Measurements from ENCODE around the gene NF1.
"Not testable (repeated sequence)": the region's sequence is repeated elsewhere in the genome, so short reads cannot be mapped to it uniquely, and the experiment has no call there.

NF1 gene

DNA sequence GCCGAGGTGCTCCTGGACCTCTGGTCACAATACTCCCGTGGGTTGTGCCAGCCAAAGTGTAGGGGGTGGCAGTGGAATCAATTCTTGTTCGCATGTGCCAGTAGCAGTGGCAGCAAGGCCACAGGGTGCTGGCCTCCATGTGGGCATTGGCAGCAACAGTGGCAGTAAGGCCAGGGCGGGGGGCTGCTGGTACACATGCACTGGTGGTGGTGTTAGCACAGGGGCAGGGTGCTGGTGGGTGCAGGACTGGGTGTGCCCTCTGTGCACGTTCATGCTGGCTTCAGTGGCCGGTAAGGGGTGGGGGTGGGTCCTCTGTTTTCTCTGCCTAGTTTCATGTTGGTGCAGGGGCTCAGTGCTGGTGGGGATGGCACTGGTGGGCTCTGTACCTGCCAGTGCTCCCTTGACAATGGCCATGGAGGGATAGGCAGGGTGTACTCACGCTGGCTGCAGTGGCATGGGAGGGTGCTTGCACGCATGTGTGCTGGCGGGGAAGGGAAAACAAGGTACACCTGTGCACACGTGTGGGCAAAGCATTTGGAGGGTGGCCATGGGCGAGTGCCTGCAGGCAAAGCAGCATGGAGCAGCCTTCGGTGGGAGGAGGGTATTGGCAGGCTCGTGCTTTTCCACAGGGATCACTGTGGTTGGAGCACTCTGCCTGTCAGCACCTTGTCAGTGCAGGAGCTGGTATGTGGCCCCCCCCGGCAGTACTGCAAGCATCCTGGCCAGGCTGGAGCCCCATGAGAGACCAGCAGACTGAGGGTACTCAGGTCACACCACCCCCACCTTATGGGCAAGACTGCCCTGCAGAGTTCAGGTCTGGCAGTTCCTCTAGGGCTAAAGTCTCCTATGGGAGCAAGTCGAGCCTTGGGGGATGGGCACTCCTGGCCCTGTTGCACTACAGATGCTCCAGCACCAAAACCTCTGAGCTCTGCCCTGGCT is 35.8 kb downstream of the NF1 start:
- DNase-seq = no peak

DNA sequence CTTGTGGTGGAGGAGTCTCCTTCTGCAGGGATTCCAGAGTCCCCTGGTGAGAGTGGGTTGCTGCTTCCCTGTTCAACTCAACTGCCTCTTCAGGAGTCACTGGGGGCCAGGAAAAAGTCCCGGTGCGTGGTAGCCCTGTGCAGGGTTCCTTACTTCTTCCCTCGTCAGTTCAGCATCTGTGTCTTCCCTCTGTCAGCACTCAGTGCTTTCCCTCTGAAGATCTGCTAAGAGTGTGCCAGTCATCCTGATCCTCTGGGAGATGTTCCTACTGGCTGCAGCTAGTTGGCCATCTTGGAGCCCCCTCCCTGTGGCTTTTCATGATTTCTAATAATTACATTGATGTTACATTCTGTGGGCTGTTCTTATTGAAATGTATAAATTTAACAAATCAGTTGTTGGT is 36.5 kb downstream of the NF1 start:
- no peak for DNase-seq

GRCh38 chr17:31132977-31133376 is 38.2 kb downstream of the NF1 start:
- no peak for DNase-seq

DNA sequence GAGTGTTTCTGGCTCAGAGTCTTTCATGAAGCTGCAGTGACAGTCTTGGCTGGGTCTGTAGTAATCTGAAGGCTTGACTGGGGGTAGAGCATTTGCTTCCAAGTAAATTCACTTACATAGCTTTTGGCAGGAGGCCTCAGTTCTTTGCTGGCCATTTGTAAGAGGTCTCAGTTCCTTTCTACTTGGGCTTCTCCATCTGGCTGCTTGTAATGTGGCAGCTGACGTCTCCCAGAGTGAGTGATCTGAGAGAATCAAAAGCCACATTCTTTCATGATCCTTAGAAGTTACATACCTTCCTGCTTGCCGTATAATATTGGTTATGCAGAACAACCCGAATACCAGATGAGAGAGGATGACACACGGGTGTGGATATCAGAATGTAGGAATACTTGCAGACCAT is 39.8 kb downstream of the NF1 start:
- DNase-seq = no peak

- DNase-seq = no peak
These were observed 41.5 kb downstream of the NF1 start for GRCh38 chr17:31136319-31136718.

GRCh38 chr17:31140111-31140510 is 45.3 kb downstream of the NF1 start:
- no peak for DNase-seq

DNA sequence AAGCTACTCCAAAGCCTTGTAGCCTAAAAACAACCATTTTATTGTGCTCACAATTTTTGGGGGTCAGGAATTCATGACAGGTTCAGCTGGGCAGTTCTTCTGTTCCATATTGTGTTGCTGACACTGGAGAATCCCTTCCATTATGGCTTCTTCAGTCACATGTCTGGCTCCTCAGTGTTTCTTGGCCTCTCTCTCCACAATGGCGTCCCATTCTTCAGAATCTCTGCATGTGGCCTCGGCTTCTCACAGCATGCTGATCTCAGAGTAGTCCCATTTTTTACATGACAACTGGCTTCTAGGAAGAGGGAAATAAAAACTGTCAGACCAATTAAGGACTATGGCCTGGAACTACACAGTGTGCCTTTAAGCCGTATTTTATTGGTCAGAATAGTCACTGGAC is 49.7 kb downstream of the NF1 start:
- no peak for DNase-seq

GRCh38 chr17:31144836-31145235 is 50.1 kb downstream of the NF1 start:
- no peak for DNase-seq

- DNase-seq = no peak
These were observed 52.9 kb downstream of the NF1 start for GRCh38 chr17:31147507-31148202.

DNA sequence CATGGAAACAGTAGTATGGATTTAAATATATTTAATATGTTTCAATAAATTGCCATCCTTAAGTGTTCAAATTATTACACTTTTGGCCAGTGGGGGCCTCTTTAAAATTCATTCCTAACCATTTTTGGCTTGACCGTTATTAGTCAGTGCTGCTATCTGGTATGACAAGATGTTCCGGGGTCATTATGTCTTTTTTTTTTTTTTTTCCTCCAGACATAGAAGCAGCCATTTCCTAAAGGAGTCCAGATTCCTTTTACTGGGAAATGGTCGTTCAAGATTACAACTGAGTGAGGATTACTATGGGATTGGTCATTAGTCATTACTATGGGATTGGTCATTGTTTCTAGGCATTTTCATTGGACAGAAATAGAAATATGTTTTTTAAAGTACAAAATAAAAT is 53.4 kb downstream of the NF1 start:
- no peak for DNase-seq

DNA sequence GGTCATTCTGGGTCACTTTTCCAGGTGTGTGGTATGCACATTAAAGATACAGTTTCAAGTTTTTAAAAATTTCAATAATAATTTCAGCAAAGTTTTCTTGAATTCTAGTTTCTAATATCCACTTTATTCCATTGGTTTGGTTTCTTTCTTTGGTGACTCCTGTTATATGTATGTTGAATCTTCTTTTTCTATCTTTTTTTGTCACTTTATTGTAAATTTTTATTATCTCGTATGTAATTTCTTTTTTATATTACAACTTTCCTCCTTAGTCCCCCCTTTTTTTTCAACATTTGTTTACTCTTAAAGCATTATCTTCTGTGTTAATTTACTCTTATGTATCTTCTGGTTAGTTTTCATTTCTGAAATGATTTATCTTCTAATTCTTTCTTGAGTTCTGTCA is 57.5 kb downstream of the NF1 start:
- no peak for DNase-seq

GRCh38 chr17:31155208-31155810 is 60.5 kb downstream of the NF1 start:
- no peak for DNase-seq

GRCh38 chr17:31156326-31156725 is 61.5 kb downstream of the NF1 start:
- no peak for DNase-seq

DNA sequence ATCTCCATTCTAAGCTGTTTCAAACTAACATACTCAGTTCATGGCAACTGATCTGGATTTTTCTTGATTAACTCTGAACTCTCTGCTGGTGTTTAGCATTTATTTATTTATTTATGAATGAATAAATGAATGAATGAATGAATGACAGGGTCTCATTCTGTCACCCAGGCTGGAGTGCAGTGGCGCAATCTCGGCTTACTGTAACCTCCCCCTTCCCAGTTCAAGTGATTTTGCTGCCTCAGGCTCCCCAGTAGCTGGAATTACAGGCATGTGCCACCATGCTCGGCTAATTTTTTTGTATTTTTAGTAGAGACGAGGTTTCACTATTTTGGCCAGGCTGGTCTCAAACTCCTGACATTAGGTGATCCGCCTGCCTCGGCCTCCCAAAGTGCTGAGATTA is 62.1 kb downstream of the NF1 start:
- DNase-seq = not testable (repeated sequence)

DNA sequence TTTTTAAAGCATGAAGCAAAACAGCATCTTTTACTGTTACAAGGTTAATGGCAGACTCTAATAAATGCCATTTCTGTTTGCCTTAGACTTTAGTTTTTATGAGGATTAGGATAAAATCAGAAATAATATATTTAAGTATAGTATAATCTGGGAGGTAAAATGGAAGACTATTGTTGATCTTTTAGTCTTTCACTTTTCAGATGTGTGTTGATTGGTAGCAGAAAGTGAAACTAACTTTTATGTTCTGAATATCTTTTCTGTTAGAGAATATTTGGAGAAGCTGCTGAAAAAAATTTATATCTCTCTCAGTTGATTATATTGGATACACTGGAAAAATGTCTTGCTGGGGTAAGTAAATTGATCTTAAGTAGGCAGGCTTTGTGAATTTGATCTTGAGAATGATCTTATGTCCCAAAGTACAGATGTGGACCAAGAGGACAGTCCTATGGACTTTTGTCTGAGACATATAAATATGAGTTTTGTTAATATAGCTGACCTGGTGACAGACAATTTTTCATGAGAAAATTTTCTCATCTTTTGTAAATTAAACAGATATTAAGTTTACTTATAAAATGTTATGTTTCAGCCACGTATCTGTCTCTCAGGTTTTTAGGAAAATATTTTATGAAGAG is 64.1 kb downstream of the NF1 start:
- DNase-seq = no peak

GRCh38 chr17:31163091-31163781 is 68.5 kb downstream of the NF1 start:
- no peak for DNase-seq

- no peak for DNase-seq
These were observed 72.3 kb downstream of the NF1 start for GRCh38 chr17:31167111-31167510.

GRCh38 chr17:31171701-31172100 is 76.9 kb downstream of the NF1 start:
- no peak for DNase-seq

DNA sequence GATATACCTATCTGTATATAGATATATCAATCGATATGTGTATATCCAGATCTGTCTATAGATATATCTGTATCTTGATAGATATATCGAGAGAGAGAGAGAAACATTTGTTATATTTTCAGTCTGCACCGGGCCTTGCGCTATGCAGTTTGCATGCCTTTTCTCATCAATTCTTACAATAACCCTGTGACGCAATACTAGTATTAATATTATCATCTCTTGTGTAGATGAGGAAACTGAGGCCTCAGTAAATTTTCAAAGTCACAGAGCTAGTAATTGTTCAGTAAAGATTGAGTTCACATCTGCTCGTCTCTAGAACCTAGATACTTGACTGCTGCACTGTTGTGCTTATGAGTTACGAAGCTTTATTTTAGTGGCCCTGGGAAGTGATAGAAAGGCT is 77.6 kb downstream of the NF1 start:
- DNase-seq = no peak

DNA sequence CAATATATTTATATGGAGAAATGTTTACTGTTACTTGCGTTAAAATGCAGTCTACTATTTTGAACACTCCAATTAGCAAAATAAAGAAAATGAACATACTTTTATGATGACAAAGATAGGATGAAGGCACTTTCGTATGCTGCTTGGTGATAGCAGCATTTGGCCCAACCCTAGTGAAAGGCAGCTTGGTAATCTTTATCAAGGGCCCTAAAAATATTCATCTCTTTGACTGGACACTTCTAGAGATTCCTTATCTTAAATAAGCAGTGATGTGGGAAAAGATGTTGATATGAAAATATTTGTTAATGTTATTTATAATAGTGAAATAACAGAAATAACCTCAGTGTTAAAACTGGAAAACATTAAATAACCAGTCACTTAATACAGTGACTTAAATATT is 79.4 kb downstream of the NF1 start:
- no peak for DNase-seq

GRCh38 chr17:31175237-31175636 is 80.5 kb downstream of the NF1 start:
- no peak for DNase-seq

GRCh38 chr17:31176143-31176542 is 81.4 kb downstream of the NF1 start:
- DNase-seq = not testable (repeated sequence)

GRCh38 chr17:31178951-31179350 is 84.2 kb downstream of the NF1 start:
- not testable (repeated sequence) for DNase-seq
